Heart left ventricle (tissue), 16 donors: ENCODE measurements around the gene CPNE4. TPM values are rescaled to one million over a fixed set of nuclear protein-coding genes. Genes with fewer than 3 reads are reported as not detected.
"Not testable (repeated sequence)": the region's sequence is repeated elsewhere in the genome, so short reads cannot be mapped to it uniquely, and the experiment has no call there.

ENCODE experiments used
- ATAC-seq, 4 donors: fragments of 200-7000 bp; cut with Tn5 transposase; one replicate each; pipeline ENCODE4 v1.9.1; 2020 to 2022; ENCODE audit warnings: moderate library complexity in 4 of 4, mild to moderate bottlenecking in 3 of 4, moderate number of reproducible peaks in 1 of 4
- DNase-seq, 5 donors: peaks; one replicate each; pipeline ENCODE4 v3.0.0-alpha.2; 2020
- H3K27ac ChIP-seq, 12 donors: fragments of 200-600 bp; sonication (generic) in 4 of 12; one replicate each; pipeline versions ENCODE4 v1.5.0 to v1.8.0; 2016 to 2022; ENCODE audit warnings: mild to moderate bottlenecking in 2 of 12
- H3K27me3 ChIP-seq, 9 donors: fragments of 200-600 bp; sonication (generic) in 2 of 9; one replicate each; pipeline versions ENCODE4 v1.5.1 to v1.8.0; 2016 to 2022; ENCODE audit warnings: mild to moderate bottlenecking in 3 of 9
- H3K36me3 ChIP-seq, 9 donors: fragments of 200-600 bp; sonication (generic) in 2 of 9; one replicate each; pipeline versions ENCODE4 v1.5.0 to v1.8.0; 2018 to 2022; ENCODE audit warnings: mild to moderate bottlenecking in 2 of 9
- H3K4me1 ChIP-seq, 12 donors: fragments of 200-600 bp; sonication (generic) in 4 of 12; one replicate each; pipeline versions ENCODE4 v1.5.0 to v1.8.0; 2016 to 2022; ENCODE audit warnings: mild to moderate bottlenecking in 3 of 12
- H3K4me3 ChIP-seq, 12 donors: fragments of 200-600 bp; sonication (generic) in 4 of 12; one replicate each; pipeline versions ENCODE4 v1.5.0 to v1.8.0; 2017 to 2022; ENCODE audit warnings: mild to moderate bottlenecking in 9 of 12, moderate library complexity in 4 of 12
- H3K9me3 ChIP-seq, 12 donors: fragments of 200-600 bp; sonication (generic) in 4 of 12; one replicate each; pipeline versions ENCODE4 v1.5.0 to v1.8.0; 2016 to 2022; ENCODE audit warnings: mild to moderate bottlenecking in 1 of 12
- POLR2A ChIP-seq, 2 donors: fragments of 450-650 bp; IDR thresholded peaks; one replicate each; pipeline ENCODE4 v1.6.1; 2017; ENCODE audit warnings: antibody characterized with exemption in 2 of 2, mild to moderate bottlenecking in 2 of 2, moderate library complexity in 2 of 2
- WGBS, 4 donors: extraction: QIAGEN DNeasy Blood & Tissue Kit in 2 of 4; methylation state at CpG; one replicate each; pipeline versions ENCODE4 v1.1.5 to v1.1.7; 2013 to 2018; 5-methylcytosine and 5-hydroxymethylcytosine counted together
- intact Hi-C, 10 donors: fragments of 100-400 bp; cut with DNase I; formaldehyde crosslinking; loops; one replicate each; pipeline versions ENCODE4 v1.11.1 to v1.14.2; 2022
- polyA plus RNA-seq, 2 donors: library from polyadenylated mRNA; stranded (reverse); fragments of 200-250 nt; gene quantifications; one replicate each; pipeline ENCODE4 v1.2.3, GENCODE V29; 2013
- total RNA-seq, 9 donors: library from RNA; depleted of rRNA in 2 of 9; stranded (reverse); fragments of >200 nt in 2 of 9; fragmentation: NEBNext Ultra II Directional in 3 of 9; extraction: Animal tissue kit (Norgen Biotek cat#: 25700) in 3 of 9; gene quantifications; one replicate each; pipeline versions ENCODE4 v1.1.0 to v1.2.4, GENCODE V29; 2016 to 2023
- TF ChIP-seq, protein P1 (sequence below), 12 donors: fragments of 200-600 bp; sonication (generic) in 4 of 12; IDR thresholded peaks; one replicate each; pipeline versions ENCODE4 v1.5.0 to v1.8.0; 2018 to 2022; ENCODE audit warnings: antibody characterized with exemption in 12 of 12, mild to moderate bottlenecking in 5 of 12
- donor health status: ischemic (EF 13 %, LVEDD 7.1; RV severe dilation, severe dysfunction).
- donor health status: healthy with polysubstance abuse.
- donor health status: DM: no; HTN: yes; CAD: no.
- donor health status: DM: no; HTN: no; CAD: no.
- donor health status: ischemic (EF 25% LVEDD 6.9; RV normal size, moderate dysfunction).
- donor health status: ischemic (EF 25% LVEDD 5.7; RV mildly dilated, moderate dysfunction).
- donor health status: healthy.
- donor health status: DM: yes; HTN: yes; CAD: no.
- donor health status: ischemic (EF 35%, LVEDD 5.7; RV mildly dilated, moderate dysfunction).
- donor health status: nonischemic (EF 11% LVEDD 7.7; RV severe dilation, severe dysfunction).
- donor health status: DM: yes; HTN: yes; CAD: no.
- donor health status: PGD.
- donor health status: ischemic (EF 29% LVEDD 5.4; RV normal size, mild dysfunction).
- donor health status: nonischemic (EF 23%, LVEDD 6.1; RV moderate dilation, normal function).

The CPNE4 gene
- total and polyA plus RNA-seq, 11 donors: 1.7 to 99.7 (median 24.9) TPM

DNA sequence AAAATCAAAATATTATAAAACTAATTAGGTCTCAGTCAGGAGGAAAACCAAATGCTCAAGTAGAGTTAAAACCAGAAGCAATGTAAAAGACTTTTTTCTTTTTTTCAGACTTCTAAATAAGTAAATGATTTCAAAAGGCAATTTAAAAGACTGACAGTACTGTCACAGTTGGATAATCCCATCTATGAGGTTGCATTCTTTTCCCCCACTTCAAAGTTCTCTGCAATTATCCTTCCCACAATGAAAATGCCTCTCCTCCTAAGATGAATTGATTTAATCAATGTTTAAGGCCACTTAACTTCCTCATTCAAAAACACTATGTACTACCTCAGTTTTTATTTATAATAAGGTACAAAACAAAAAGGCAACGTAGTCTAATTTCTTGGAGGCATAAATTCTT is 540.1 kb downstream of the CPNE4 start:
- WGBS, 4 donors: 95 to 98% (median 96%) methylated on average over 1 of the region's 1 CpG

DNA sequence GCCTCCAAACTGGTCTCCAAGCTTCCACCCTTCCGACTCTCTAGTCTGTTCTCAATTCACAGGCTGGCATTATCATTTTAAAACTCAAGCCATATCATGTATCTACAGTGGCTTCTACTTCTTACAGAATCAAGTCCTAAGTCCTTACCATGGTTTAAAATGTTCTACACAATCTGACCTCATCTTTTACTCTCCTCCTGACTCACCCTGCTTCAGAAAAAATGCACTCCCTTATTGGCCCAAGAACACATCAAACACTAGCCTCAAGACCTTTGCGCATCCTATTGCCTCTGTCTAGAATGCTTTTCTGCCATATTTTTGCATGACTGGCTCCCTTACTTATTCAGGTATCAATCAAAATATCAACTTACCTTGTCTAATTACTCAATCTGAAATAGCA is 543.0 kb downstream of the CPNE4 start:
- TF ChIP-seq, protein P1, sequence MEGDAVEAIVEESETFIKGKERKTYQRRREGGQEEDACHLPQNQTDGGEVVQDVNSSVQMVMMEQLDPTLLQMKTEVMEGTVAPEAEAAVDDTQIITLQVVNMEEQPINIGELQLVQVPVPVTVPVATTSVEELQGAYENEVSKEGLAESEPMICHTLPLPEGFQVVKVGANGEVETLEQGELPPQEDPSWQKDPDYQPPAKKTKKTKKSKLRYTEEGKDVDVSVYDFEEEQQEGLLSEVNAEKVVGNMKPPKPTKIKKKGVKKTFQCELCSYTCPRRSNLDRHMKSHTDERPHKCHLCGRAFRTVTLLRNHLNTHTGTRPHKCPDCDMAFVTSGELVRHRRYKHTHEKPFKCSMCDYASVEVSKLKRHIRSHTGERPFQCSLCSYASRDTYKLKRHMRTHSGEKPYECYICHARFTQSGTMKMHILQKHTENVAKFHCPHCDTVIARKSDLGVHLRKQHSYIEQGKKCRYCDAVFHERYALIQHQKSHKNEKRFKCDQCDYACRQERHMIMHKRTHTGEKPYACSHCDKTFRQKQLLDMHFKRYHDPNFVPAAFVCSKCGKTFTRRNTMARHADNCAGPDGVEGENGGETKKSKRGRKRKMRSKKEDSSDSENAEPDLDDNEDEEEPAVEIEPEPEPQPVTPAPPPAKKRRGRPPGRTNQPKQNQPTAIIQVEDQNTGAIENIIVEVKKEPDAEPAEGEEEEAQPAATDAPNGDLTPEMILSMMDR (IDR thresholded peaks at IDR 0.05): no peak
- TF ChIP-seq POLR2A (IDR thresholded peaks at IDR 0.05): no peak

More for the DNA sequence above, 540.1 kb downstream of the CPNE4 start:
- Histone ChIP-seq H3K4me1 (peaks cover 0 to 3% (median 0%) of the 10 kb centered on the region in 12 donors), H3K27ac (no peak overlapping the region), H3K36me3 (peaks cover 3 to 100% (median 90%) of the 10 kb centered on the region in 9 donors), H3K9me3 (no peaks in the 10 kb centered on the region), H3K27me3 (no peaks in the 10 kb centered on the region), H3K4me3 (no peak overlapping the region)
- TF ChIP-seq, protein P1 (IDR thresholded peaks at IDR 0.05): no peak
- no peak for TF ChIP-seq POLR2A (IDR thresholded peaks at IDR 0.05)
- no peak for DNase-seq
- intact Hi-C loops: no loop called here
- no peak for ATAC-seq

DNA sequence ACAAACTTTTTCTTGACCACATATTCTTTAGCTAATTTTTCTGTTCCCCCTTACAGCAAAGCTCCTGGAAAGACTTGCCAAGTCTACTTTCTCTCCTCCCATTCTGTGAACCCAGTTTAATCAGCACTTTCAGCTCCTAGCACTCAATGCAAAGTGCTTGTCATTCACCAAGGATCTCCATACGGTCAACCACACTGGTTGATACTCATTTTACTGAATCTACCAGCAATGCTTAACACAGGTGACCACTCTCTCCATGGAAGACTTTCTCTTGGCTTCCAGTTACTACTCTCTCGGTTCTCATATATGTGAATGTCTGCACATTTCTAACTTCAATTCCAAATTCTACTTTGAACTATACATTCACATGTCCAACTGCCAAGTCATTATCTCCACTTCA is 543.7 kb downstream of the CPNE4 start:
- no peak for ATAC-seq
- intact Hi-C loops: no loop called here
- H3K4me3 ChIP-seq: no peak overlapping the region
- TF ChIP-seq, protein P1 (IDR thresholded peaks at IDR 0.05): no peak
- no peak for TF ChIP-seq POLR2A (IDR thresholded peaks at IDR 0.05)
- H3K9me3 ChIP-seq: no peaks in the 10 kb centered on the region
- no peaks in the 10 kb centered on the region for H3K4me1 ChIP-seq
- 87 to 93% (median 89%) methylated on average over 2 of the region's 2 CpGs for WGBS, 4 donors
- H3K36me3 ChIP-seq: peaks cover 0 to 98% (median 75%) of the 10 kb centered on the region in 9 donors
- no peak for DNase-seq
- H3K27me3 ChIP-seq: no peaks in the 10 kb centered on the region
- H3K27ac ChIP-seq: no peak overlapping the region

More for the DNA sequence above, 543.0 kb downstream of the CPNE4 start:
- WGBS, 4 donors: 96 to 100% (median 98%) methylated on average over 2 of the region's 2 CpGs
- peaks cover under 1 to 100% (median 82%) of the 10 kb centered on the region in 9 donors for H3K36me3 ChIP-seq
- DNase-seq: no peak
- no peaks in the 10 kb centered on the region for H3K27me3 ChIP-seq
- no peak overlapping the region for H3K27ac ChIP-seq
- no peak for ATAC-seq
- intact Hi-C loops: no loop called here
- no peaks in the 10 kb centered on the region for H3K4me1 ChIP-seq
- H3K4me3 ChIP-seq: no peak overlapping the region
- no peaks in the 10 kb centered on the region for H3K9me3 ChIP-seq

DNA sequence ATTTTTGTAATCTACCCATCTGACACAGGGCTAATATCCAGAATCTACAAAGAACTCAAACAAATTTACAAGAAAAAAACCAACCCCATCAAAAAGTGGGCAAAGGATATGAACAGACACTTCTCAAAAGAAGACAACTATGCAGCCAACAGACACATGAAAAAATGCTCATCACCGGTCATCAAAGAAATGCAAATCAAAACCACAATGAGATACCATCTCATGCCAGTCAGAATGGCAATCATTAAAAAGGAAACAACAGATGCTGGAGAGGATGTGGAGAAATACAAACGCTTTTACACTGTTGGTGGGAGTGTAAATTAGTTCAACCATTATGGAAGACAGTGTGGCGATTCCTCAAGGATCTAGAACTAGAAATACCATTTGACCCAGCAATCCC is 548.3 kb downstream of the CPNE4 start:
- intact Hi-C loops, H3K4me3 ChIP-seq, H3K27ac ChIP-seq, ATAC-seq, H3K27me3 ChIP-seq, H3K4me1 ChIP-seq, H3K9me3 ChIP-seq, DNase-seq: not testable (repeated sequence)
- peaks cover 0 to 95% (median 58%) of the 10 kb centered on the region in 9 donors for H3K36me3 ChIP-seq
- 90 to 95% (median 93%) methylated on average over 3 of the region's 3 CpGs for WGBS, 4 donors

DNA sequence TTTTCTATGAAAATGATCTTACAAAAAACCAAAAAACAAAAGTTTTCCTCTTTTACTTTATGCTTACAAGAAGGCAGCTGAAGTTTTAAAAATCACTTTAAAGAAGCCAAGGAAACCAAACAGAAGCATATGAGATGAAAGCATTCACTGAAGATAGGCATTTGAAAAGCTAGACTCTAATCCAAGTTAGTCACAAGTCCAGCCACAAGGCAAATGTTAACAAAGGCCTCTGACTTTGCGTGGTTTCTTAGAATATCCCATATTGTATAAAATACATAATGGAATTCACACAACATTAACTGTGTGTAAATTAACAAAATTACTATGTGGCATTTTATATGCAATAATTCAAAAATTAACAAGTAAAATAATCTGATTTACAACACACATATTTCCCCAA is 549.7 kb downstream of the CPNE4 start:
- no peaks in the 10 kb centered on the region for H3K9me3 ChIP-seq
- intact Hi-C loops: no loop called here
- H3K4me1 ChIP-seq: no peaks in the 10 kb centered on the region
- ATAC-seq: no peak
- no peak overlapping the region for H3K27ac ChIP-seq
- 91 to 100% (median 94%) methylated on average over 1 of the region's 1 CpG for WGBS, 4 donors
- no peak overlapping the region for H3K4me3 ChIP-seq
- no peak for DNase-seq
- peaks cover 0 to 93% (median 61%) of the 10 kb centered on the region in 9 donors for H3K36me3 ChIP-seq
- H3K27me3 ChIP-seq: no peaks in the 10 kb centered on the region
- TF ChIP-seq POLR2A (IDR thresholded peaks at IDR 0.05): no peak
- TF ChIP-seq, protein P1 (IDR thresholded peaks at IDR 0.05): no peak
